OCI-LY1 (cell line): Measurements from ENCODE around the gene SV2B.

Experiments
- CTCF ChIP-seq: fragments of 200-600 bp; sonication (generic), shearing (Covaris generic); IDR thresholded peaks from 2 replicates; pipeline ENCODE4 v1.5.1; 2017; ENCODE audit warnings: mild to moderate bottlenecking, antibody characterized with exemption, low read length, moderate library complexity, mixed read lengths
- EZH2 ChIP-seq: fragments of 200-600 bp; sonication (generic), shearing (Covaris generic); IDR thresholded peaks from 2 replicates; pipeline ENCODE4 v1.8.0; 2017; ENCODE audit warnings: borderline replicate concordance, mixed run types, mild to moderate bottlenecking, antibody characterized with exemption, low read length, moderate library complexity, mixed read lengths

GRCh38 chr15:91209726-91210125, 109.7 kb downstream of the SV2B start:
- TF ChIP-seq CTCF (no peak), EZH2 (no peak)
